H1 (cell line): Measurements from ENCODE around the gene LITAFD. TPM values are rescaled to one million over a fixed set of nuclear protein-coding genes. Genes with fewer than 3 reads are reported as not detected.

Source experiments
- CTCF ChIA-PET: fragments of 300-600 bp; sonication (Branson Sonifier 250); formaldehyde crosslinking; loops from one replicate; lab custom pipeline; 2021; ENCODE audit not compliant: partially characterized antibody; lab: Charles Lee
- POLR2A ChIA-PET: fragments of 300-600 bp; sonication (Branson Sonifier 250); formaldehyde crosslinking; loops from one replicate; lab custom pipeline; 2021; ENCODE audit warnings: inconsistent platforms; ENCODE audit not compliant: partially characterized antibody; lab: Charles Lee
- DNase-seq, 2 experiments: peaks; one replicate each; pipeline versions ENCODE4 v3.0.0 to v3.0.0-alpha.2; 2010 to 2022; ENCODE audit warnings: low spot score in 2 of 2, low read depth in 1 of 2, mixed read lengths in 1 of 2
- FAIRE-seq: peaks from 2 replicates; lab custom pipeline; 2011; peaks lifted over from hg19 to GRCh38; lab: Jason Lieb, UNC
- H2AFZ ChIP-seq: 2 replicates; pipeline ENCODE4 v1.8.1; 2012; ENCODE audit warnings: low read length, inconsistent platforms
- H2AK5ac ChIP-seq: 2 replicates; pipeline ENCODE4 v1.6.1; 2013; ENCODE audit warnings: low read depth, low read length
- H2BK120ac ChIP-seq: replicated peaks from 2 replicates; pipeline ENCODE3; 2013; ENCODE audit warnings: low read depth, low read length, inconsistent platforms
- H2BK12ac ChIP-seq: 2 replicates; pipeline ENCODE4 v1.6.1; 2013; ENCODE audit warnings: low read depth, low read length
- H2BK15ac ChIP-seq: 2 replicates; pipeline ENCODE4 v1.6.1; 2013; ENCODE audit warnings: low read length
- H2BK20ac ChIP-seq: 2 replicates; pipeline ENCODE4 v1.6.1; 2013; ENCODE audit warnings: low read length
- H2BK5ac ChIP-seq: 2 replicates; pipeline ENCODE4 v1.6.1; 2013; ENCODE audit warnings: low read depth, low read length
- H3K14ac ChIP-seq: 2 replicates; pipeline ENCODE4 v1.6.1; 2013; ENCODE audit warnings: inconsistent platforms; ENCODE audit not compliant: insufficient read length
- H3K18ac ChIP-seq: 2 replicates; pipeline ENCODE4 v1.6.1; 2013; ENCODE audit warnings: low read length; ENCODE audit errors: extremely low read depth
- H3K23ac ChIP-seq: 2 replicates; pipeline ENCODE4 v1.6.1; 2013; ENCODE audit warnings: inconsistent platforms; ENCODE audit not compliant: insufficient read length
- H3K23me2 ChIP-seq: 2 replicates; pipeline ENCODE4 v1.6.1; 2013; ENCODE audit warnings: low read depth, low read length
- H3K27ac ChIP-seq: 2 replicates; pipeline ENCODE4 v1.6.1; 2011; ENCODE audit warnings: low read depth, low read length, inconsistent platforms
- H3K27me3 ChIP-seq, 4 experiments: replicated peaks in 1 of 4; 1 replicate in 1 of 4; 2 replicates in 3 of 4; pipeline versions ENCODE4 v1.6.1 to v1.8.1; 2011 to 2013; ENCODE audit warnings: low read length in 3 of 4, mild to moderate bottlenecking in 3 of 4, inconsistent platforms in 2 of 4, mixed read lengths in 2 of 4, moderate library complexity in 1 of 4; ENCODE audit not compliant: control insufficient read depth in 3 of 4, insufficient read depth in 3 of 4; ENCODE audit errors: extremely low read depth in 1 of 4
- H3K36me3 ChIP-seq, 4 experiments: 2 replicates each; pipeline versions ENCODE4 v1.6.1 to v1.8.1; 2011 to 2013; ENCODE audit warnings: mild to moderate bottlenecking in 4 of 4, low read length in 3 of 4, moderate library complexity in 2 of 4, control low read depth in 1 of 4, inconsistent platforms in 1 of 4; ENCODE audit not compliant: insufficient read depth in 4 of 4, control insufficient read depth in 2 of 4
- H3K4ac ChIP-seq: replicated peaks from 2 replicates; pipeline ENCODE3; 2013; ENCODE audit warnings: low read length, low read depth, mixed read lengths, inconsistent platforms; ENCODE audit not compliant: insufficient read length
- H3K4me1 ChIP-seq, 4 experiments: replicated peaks in 1 of 4; 1 replicate in 1 of 4; 2 replicates in 3 of 4; pipeline versions ENCODE4 v1.6.1 to v1.8.1; 2011 to 2013; ENCODE audit warnings: low read length in 3 of 4, inconsistent platforms in 2 of 4, mixed read lengths in 1 of 4; ENCODE audit not compliant: insufficient read depth in 4 of 4, control insufficient read depth in 3 of 4
- H3K4me2 ChIP-seq, 2 experiments: 2 replicates each; pipeline versions ENCODE4 v1.6.1 to v1.8.1; 2011 to 2013; ENCODE audit warnings: low read depth in 2 of 2, low read length in 2 of 2, control low read depth in 1 of 2, inconsistent platforms in 1 of 2, mild to moderate bottlenecking in 1 of 2; ENCODE audit not compliant: insufficient read depth in 1 of 2
- H3K4me3 ChIP-seq, 4 experiments: fragments of 200-600, 300-600 bp in 1 of 4; sonication (generic), shearing (Covaris generic), sonication (Bioruptor Twin) in 1 of 4; 2 replicates each; pipeline versions ENCODE4 v1.5.1 to v1.8.1; 2011 to 2016; ENCODE audit warnings: low read length in 4 of 4, low read depth in 3 of 4, control low read depth in 2 of 4, inconsistent platforms in 2 of 4, mild to moderate bottlenecking in 2 of 4, mixed read lengths in 1 of 4, moderate library complexity in 1 of 4; ENCODE audit not compliant: insufficient read depth in 2 of 4; ENCODE audit errors: extremely low read depth in 1 of 4
- H3K56ac ChIP-seq: replicated peaks from 2 replicates; pipeline ENCODE3; 2013; ENCODE audit warnings: low read depth, mild to moderate bottlenecking, mixed read lengths, low read length, inconsistent platforms; ENCODE audit not compliant: insufficient read length
- H3K79me1 ChIP-seq: 2 replicates; pipeline ENCODE4 v1.6.1; 2013; ENCODE audit warnings: low read depth, low read length, control low read depth
- H3K79me2 ChIP-seq, 2 experiments: 2 replicates each; pipeline versions ENCODE4 v1.6.1 to v1.8.1; 2012 to 2013; ENCODE audit warnings: low read length in 2 of 2, mild to moderate bottlenecking in 2 of 2, inconsistent platforms in 1 of 2; ENCODE audit not compliant: insufficient read depth in 2 of 2, control insufficient read depth in 1 of 2
- H3K9ac ChIP-seq, 4 experiments: replicated peaks in 1 of 4; 1 replicate in 1 of 4; 2 replicates in 3 of 4; pipeline versions ENCODE4 v1.6.1 to v1.8.1; 2011 to 2013; ENCODE audit warnings: low read depth in 3 of 4, low read length in 3 of 4, control low read depth in 2 of 4, mild to moderate bottlenecking in 2 of 4, moderate library complexity in 2 of 4, inconsistent platforms in 1 of 4; ENCODE audit errors: extremely low read depth in 1 of 4
- H3K9me3 ChIP-seq, 2 experiments: 2 replicates each; pipeline versions ENCODE4 v1.6.1 to v1.8.1; 2012 to 2013; ENCODE audit warnings: mild to moderate bottlenecking in 2 of 2, moderate library complexity in 2 of 2, control low read depth in 1 of 2, inconsistent platforms in 1 of 2, low read depth in 1 of 2, low read length in 1 of 2, mixed read lengths in 1 of 2; ENCODE audit not compliant: insufficient read depth in 2 of 2
- H4K20me1 ChIP-seq, 2 experiments: replicated peaks in 1 of 2; 2 replicates each; pipeline versions ENCODE3 to v1.8.1; 2011 to 2013; ENCODE audit warnings: inconsistent platforms in 2 of 2, low read length in 2 of 2, mild to moderate bottlenecking in 1 of 2; ENCODE audit not compliant: insufficient read depth in 2 of 2, control insufficient read depth in 1 of 2
- H4K5ac ChIP-seq: 2 replicates; pipeline ENCODE4 v1.6.1; 2013; ENCODE audit warnings: low read length, low read depth, mixed read lengths, inconsistent platforms; ENCODE audit not compliant: insufficient read length
- H4K8ac ChIP-seq: 2 replicates; pipeline ENCODE4 v1.8.0; 2013; ENCODE audit warnings: mild to moderate bottlenecking, moderate library complexity, low read length, inconsistent platforms; ENCODE audit not compliant: insufficient read depth; ENCODE audit errors: extremely low read depth
- H4K91ac ChIP-seq: replicated peaks from 2 replicates; pipeline ENCODE3; 2013; ENCODE audit warnings: low read length, mixed read lengths, inconsistent platforms; ENCODE audit not compliant: insufficient read length
- BACH1 ChIP-seq: IDR thresholded peaks from 2 replicates; pipeline ENCODE4 v1.6.1; 2012; ENCODE audit warnings: low read length, improper control_type of control experiment
- EP300 ChIP-seq, 2 experiments: IDR thresholded peaks; 1 replicate in 1 of 2; 2 replicates in 1 of 2; pipeline ENCODE4 v1.6.1; 2011 to 2012; ENCODE audit warnings: low read depth in 2 of 2, low read length in 2 of 2, mild to moderate bottlenecking in 2 of 2, borderline replicate concordance in 1 of 2, inconsistent platforms in 1 of 2, moderate library complexity in 1 of 2
- KDM5A ChIP-seq: fragments of 200-600 bp; IDR thresholded peaks from 2 replicates; pipeline ENCODE4 v1.7.1; 2012; ENCODE audit warnings: mild to moderate bottlenecking, low read length, inconsistent platforms, mixed read lengths
- POLR2A ChIP-seq, 2 experiments: IDR thresholded peaks; 1 replicate in 1 of 2; 2 replicates in 1 of 2; pipeline ENCODE4 v1.6.1; 2011; ENCODE audit warnings: low read depth in 2 of 2, low read length in 2 of 2, mild to moderate bottlenecking in 2 of 2; ENCODE audit errors: control extremely low read depth in 1 of 2
- RFX5 ChIP-seq: IDR thresholded peaks from 2 replicates; pipeline ENCODE4 v1.6.1; 2011; ENCODE audit warnings: low read depth, low read length, improper control_type of control experiment, borderline replicate concordance
- SIRT6 ChIP-seq: IDR thresholded peaks from one replicate; pipeline ENCODE4 v1.7.1; 2012; ENCODE audit warnings: low read length, inconsistent platforms
- TBP ChIP-seq: IDR thresholded peaks from 2 replicates; pipeline ENCODE4 v1.6.1; 2011; ENCODE audit warnings: low read depth, low read length, improper control_type of control experiment
- WGBS, 2 experiments: shearing (Covaris generic) in 1 of 2; methylation state at CpG; one replicate each; pipeline versions ENCODE4 v1.1.6 to v1.1.7; 2013 to 2015; ENCODE audit warnings: low lambda C conversion rate in 2 of 2, mixed read lengths in 2 of 2, inconsistent platforms in 1 of 2, low coverage in 1 of 2, missing lambda C conversion rate in 1 of 2; ENCODE audit not compliant: insufficient replicate concordance in 2 of 2, insufficient coverage in 1 of 2, insufficient read length in 1 of 2; ENCODE audit errors: extremely low coverage in 1 of 2, missing lambda C conversion rate in 1 of 2; 5-methylcytosine and 5-hydroxymethylcytosine counted together
- polyA plus RNA-seq, 7 experiments: library from polyadenylated mRNA; depleted of rRNA in 3 of 7; stranded (reverse) in 5 of 7; unstranded in 2 of 7; fragments of >200 nt in 5 of 7; fragments of 200-250 nt in 2 of 7; gene quantifications; 1 replicate in 5 of 7; 2 replicates in 1 of 7; 4 replicates in 1 of 7; pipeline versions ENCODE4 v1.2.1 to v1.2.3, GENCODE V29; 2011 to 2013; ENCODE audit warnings: missing spikeins in 2 of 7, mixed read lengths in 2 of 7
- total RNA-seq: library from RNA; stranded (reverse); fragmentation: NEBNext Ultra II Directional; extraction: Animal tissue kit (Norgen Biotek cat#: 25700); gene quantifications from 2 replicates; pipeline ENCODE4 v1.2.1, GENCODE V29; 2021
- TF ChIP-seq, protein P1 (sequence below): IDR thresholded peaks from 2 replicates; pipeline ENCODE4 v1.6.1; 2011; ENCODE audit warnings: low read length, improper control_type of control experiment

Gene LITAFD
- total and polyA plus RNA-seq, 2 of the 8 experiments (the other 6 are each of a cell fraction or from before 2014, with no cell fraction given) = not detected

GRCh38 chr16:8919934-8920462 lies 37.8 kb downstream of the LITAFD start:
- Histone ChIP-seq H2BK120ac (no peak overlapping the region), H2BK5ac (no peak overlapping the region), H4K91ac (no peak overlapping the region), H3K79me2 (peaks cover 0 to 24% of the 10 kb centered on the region in 2 experiments; a peak in 2 of 4 replicates), H3K9ac (no peak overlapping the region), H2AFZ (no peak overlapping the region), H3K27me3 (no peaks in the 10 kb centered on the region), H4K5ac (no peak overlapping the region), H4K20me1 (peaks cover 11 to 21% of the 10 kb centered on the region in 2 experiments), H4K8ac (no peak overlapping the region), H3K23me2 (no peaks in the 10 kb centered on the region), H3K4me1 (no peaks in the 10 kb centered on the region), H2BK12ac (no peak overlapping the region), H3K9me3 (no peaks in the 10 kb centered on the region), H3K4me2 (no peak overlapping the region), H2AK5ac (no peak overlapping the region), H3K56ac (no peak overlapping the region), H3K79me1 (peaks cover 13% of the 10 kb centered on the region), H3K27ac (no peak overlapping the region), H3K14ac (no peak overlapping the region), H2BK20ac (no peak overlapping the region), H2BK15ac (no peak overlapping the region), H3K4me3 (no peak overlapping the region), H3K4ac (no peak overlapping the region), H3K23ac (no peak overlapping the region), H3K36me3 (peaks cover 28 to 64% (median 48%) of the 10 kb centered on the region in 4 experiments), H3K18ac (no peak overlapping the region)
- WGBS, 2 experiments = 95% methylated on average over 11 of the region's 11 CpGs; no CpG with 5 or more reads in 1 of the 2 experiments
- CTCF ChIA-PET = interaction anchor here (0.6 to 7.4 kb wide), 7 partner anchors 9 to 255 kb away, joined by 3 to 39 read pairs (median 6); no protein-coding TSS in a partner anchor
- DNase-seq (no peak), FAIRE-seq (no peak)
- POLR2A ChIA-PET = interaction anchor here (0.8 to 1.5 kb wide), 3 partner anchors 13 to 26 kb away, joined by 3 read pairs; no protein-coding TSS in a partner anchor
- TF ChIP-seq POLR2A (IDR thresholded peaks at IDR 0.05; ENCODE audit: control extremely low read depth in 1 of 2, low read depth in 2 of 2, low read length in 2 of 2) (no peak), BACH1 (no peak), SIRT6 (no peak), EP300 (IDR thresholded peaks at IDR 0.05; ENCODE audit: borderline replicate concordance in 1 of 2, low read depth in 2 of 2, low read length in 2 of 2) (no peak), RFX5 (no peak), KDM5A (no peak), TBP (no peak)
- TF ChIP-seq, protein P1, sequence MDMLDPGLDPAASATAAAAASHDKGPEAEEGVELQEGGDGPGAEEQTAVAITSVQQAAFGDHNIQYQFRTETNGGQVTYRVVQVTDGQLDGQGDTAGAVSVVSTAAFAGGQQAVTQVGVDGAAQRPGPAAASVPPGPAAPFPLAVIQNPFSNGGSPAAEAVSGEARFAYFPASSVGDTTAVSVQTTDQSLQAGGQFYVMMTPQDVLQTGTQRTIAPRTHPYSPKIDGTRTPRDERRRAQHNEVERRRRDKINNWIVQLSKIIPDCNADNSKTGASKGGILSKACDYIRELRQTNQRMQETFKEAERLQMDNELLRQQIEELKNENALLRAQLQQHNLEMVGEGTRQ = no peak
